T-helper 22 cell (primary cell): Measurements from ENCODE around the gene DCDC1.

Experiments
- DNase-seq: peaks from one replicate; pipeline ENCODE4 v3.0.0-alpha.2; 2020; ENCODE audit warnings: low read depth

DCDC1 gene

DNA sequence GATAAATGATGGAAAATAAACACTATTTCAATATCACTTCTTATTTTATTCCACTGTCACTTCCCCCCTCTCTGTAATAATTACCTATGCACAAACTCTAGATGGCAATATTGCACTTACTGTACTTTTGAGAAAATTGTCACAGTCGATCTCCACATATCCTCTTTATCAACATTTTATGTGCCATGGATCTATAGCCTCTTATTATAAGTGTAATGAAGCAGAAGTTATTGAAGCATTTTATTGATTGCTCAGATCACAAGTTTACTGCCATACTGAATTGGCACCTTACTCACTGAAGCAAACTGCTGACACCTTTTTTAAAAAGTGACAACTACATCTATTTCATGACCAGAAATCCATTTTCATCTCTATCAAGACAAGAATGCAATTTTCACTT is 133.4 kb downstream of the DCDC1 start:
- no peak for DNase-seq

DNA sequence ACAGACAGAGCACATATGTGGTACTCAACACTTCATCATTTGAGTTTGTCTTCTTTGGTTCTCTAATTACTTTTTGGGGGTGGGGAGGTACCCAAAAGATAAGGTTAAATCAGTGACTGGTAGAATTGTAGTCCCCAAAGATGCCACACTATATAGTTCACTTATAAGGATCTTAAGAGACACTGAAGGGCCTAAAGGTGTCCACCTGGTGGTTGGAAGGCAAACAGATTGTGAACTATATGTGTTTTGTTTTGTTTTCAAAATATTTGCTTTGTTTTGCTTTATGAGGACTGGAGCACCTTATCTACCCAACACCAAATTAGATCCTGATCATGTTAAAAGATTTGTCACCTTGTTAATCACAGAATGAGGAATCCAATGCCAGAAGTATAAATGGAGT is 136.1 kb downstream of the DCDC1 start:
- no peak for DNase-seq

DNA sequence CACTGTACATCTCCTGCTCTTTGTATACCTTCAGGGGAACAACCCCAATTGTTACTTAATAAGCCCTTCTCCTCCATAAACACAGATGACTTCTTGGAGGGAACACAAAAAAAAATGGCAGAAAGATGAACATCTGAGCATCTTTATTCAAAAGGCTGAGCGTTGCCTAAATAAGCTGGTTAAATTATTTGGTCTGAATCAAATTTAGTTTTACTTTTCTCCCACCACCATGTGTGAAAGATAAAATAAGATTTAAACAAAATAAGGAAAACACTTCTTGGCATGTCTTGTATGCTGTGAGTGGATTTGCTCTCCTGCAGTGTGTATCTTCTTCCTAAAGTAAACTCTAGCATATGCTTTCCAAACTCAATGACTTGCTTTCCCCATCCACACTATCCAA is 137.9 kb downstream of the DCDC1 start:
- DNase-seq, result no peak

DNA sequence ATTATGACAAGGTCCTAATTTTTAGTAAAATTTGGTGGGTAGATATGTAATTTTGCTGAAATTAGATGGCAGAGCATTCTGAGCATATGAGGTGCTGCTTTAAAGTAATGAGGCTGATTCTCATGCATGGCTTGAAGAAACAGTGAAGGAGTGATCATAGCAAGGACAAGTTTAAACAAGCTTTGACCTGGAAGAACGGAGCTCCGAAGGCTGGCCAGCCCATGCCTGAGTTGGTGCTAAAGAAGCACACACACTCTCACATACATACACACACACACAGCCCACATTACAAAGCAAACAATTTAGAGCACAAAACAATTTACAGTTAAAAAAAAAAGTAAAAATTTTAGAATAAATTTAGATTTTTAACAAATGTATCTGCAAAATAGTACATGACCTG is 150.7 kb downstream of the DCDC1 start:
- DNase-seq, result no peak

DNA sequence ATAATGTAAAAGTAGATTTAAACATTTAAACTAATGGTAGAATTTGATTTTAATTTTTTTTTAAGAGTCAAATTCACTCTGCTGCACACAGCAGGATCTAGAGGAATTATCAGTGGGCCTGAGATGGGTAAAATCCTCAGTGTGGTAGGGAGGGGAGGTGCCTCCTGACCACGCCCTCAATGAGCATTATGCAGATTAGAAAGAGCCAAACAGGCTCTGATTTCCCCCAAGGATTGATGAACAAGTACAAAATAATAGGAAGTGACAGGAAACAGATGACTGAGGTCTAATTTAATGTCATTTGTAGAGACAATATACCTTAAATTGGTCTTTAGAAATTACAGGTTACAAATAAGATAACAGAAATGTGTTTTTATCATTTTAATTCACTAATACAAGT is 155.2 kb downstream of the DCDC1 start:
- no peak for DNase-seq

DNA sequence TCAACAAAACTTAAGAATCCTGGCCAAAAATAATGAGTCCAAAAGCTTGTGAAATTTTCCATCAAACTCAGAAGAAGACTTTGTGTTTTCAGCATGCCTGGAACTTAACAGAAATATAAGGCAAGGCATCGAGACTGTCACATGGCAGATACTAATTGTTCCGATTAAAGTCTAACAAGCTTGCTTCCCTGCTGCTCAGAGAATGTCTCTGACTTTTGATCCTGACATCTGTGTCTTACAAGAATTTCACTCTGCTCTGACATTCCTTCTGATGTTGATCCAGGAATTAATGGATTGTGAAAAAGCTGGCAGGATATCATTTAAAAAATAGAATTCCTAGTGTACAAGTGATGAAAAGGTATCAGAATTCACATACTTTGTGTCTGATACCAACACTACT is 170.2 kb downstream of the DCDC1 start:
- no peak for DNase-seq

DNA sequence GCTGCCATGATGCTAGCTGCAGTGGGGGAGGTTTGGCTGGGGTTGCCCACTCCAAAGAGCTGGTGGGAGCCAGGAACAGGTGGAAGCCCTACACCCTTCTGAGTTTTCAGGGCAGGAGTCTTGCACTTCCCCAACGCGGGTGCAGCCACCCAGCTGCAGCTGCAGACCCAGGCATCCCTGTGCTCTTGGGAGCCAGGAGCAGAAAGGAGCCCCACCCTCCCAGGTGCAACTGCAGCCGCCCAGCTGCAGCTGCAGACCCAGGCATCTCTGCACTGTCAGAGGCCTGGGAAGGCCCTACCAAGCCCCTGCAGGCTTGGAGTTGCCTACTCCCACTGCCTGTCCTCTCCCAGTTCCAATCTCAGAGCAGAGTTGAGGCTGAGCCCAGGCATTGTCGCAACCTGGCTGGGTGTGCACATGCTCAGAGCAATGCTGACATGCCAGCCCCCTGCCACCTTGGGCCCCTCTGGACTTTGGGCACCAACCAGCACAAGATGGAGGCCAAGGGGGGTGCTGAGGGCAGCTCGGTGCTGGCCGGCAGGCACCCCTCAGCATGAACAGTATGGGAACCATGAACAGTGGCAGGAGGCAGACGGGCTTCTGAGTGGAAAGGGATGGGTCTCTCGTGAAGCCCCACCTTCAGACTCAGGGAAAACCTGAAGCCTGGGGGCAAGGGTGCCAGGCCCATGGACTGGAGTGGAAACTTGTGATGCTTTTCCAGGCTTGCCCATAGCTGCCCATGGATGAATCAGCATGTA is 195.4 kb downstream of the DCDC1 start:
- no peak for DNase-seq

DNA sequence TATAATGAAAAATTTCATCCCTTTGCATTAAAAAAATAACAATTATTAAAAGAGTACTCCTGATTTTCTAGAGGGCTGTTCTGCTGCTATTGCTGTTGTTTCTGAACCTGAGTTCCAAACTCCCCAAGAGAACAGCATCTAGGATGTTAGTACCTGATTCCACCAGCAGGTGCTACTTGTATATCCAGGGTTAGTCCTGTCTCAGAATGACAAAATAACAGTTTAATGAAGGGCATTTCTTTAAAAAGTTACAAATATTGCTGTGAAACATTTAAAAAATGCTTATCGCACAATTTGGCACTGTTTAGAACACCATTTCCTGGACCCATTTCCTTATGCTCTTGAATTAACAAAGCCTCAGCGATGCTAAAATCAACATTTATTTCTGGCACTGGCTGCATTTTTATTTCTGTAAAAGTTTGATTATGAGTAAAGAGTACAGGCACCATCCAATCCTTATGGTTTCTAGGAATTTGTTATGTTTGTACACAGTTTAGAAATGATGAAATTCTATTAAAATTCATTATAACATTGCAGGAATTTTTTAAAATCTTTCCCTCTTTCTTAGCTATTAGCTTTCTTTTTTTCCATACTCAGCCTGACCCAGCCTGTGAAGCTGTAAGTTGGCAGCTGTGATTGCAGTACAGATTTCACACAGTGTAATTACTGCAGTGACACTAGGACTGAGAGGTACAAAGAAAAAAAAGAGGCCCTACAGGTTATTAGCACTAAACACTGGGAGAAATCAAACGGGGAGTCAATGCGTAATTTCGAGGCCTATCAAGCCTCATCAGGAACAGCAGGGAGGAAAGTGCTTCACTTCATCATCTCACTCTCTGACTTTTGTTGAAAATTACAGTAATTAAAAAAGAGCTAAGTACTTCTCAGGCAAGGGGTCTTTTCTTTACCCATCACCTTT is 208.8 kb downstream of the DCDC1 start:
- no peak for DNase-seq

DNA sequence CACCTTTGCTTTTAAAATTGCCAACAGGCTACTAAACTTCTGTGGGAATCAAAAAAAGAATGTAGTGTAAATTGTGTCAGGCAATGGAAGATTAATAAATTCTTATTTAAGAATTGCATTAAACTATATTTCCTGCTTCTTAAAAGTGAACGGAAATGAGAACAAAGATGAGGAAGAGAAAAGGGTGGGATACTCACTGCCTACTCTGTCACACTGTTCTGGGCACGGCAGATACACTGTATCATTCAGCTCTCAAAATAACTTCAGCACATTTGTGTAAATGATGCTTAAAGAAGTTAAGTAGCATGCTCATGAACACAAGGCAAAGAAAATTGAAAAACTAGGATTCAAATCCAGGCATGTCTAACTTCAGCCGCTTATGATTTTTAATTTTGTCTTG is 218.7 kb downstream of the DCDC1 start:
- no peak for DNase-seq

DNA sequence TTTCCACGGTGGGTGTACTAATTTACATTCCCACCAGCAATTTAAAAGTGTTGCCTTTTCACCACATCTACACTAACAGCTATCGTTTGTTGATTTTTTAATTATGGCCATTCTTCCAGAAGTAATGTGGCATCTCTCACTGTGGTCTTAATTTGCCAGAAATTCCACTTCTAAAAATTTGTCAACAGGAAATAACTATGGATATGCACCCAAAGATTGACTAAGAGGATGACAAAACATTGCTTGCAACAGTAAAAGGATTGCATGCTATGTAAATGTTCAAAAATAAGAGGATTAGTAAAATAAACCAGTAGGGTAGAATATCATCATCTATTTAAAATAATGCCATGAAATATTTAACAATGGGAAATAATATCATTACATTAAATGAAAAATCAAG is 219.5 kb downstream of the DCDC1 start:
- DNase-seq, result no peak

DNA sequence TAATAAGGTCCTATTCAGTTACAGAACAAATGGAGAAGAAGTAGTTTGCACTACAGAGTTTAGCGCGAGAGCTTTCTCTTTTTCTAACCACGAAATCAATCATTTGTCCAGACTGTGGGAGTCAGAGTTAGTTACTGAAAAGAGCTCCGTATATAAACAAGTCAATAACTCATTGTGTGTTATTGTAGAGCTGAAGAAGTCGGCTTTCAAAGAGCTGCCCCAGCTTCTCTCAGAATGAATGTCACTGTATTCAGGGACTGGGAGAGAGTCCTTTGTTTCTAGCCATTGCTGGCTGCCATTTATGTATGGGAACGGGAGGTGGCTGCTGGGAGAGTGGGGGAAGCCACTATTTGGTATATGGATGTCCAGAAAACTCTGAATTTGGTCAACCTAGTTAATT is 227.8 kb downstream of the DCDC1 start:
- no peak for DNase-seq

DNA sequence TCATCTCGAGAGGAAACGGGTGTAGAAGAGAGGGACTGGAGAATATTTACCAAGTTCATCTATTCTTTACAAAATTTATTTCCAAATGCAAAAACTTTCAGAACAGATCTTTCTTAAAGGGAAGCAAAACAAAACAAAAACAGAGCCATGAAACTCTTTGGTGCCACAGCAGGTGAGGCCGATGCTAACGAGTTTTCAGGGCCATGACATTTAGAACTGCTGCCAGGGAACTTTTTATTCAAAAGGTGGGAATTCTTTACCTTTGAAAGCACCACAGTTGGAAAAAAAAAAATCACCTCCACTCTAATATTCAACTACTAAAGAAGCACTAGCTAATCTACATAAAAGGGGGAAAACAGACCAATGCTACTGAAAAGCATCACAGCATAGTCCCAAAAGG is 230.1 kb downstream of the DCDC1 start:
- DNase-seq, result no peak

DNA sequence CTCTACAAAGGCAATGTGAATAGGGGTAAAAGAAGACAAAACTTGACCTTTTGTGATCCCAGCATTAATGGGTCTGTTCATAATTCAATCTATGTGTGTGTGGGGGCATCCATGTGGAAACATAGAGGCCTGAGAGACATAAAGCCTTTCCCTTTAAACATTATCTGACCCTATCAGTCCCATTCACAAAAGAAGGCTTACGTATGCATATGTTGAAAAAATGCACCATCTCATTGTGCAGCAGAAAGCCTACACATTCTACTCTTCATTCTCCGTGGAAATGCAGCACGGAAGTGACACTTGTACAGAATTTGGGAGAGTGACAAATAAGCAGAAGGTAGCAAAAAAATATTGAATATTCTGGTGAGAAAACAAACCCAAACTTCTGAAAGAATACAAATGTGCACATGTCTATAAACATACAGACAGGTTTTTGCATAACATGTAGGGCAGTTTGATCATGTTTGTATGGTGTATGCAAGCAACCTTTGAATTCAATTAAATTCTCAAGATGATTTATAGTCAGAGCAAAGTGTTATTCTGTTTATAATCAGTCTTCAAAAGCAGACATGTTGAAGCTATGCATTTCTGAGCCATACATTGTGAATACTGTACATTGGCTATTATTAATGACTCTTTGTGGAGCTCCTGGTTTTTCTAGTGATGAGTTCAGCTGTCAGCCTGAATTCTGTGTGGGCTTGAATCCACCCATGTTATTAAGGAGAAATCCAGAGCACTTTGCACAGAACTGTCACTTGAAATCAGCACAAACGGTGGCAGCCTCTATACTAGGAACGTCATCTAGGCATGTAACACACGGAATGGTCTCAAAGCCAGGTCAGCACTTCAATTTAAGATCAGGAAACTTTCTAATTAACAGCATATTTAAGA is 236.8 kb downstream of the DCDC1 start:
- DNase-seq, result no peak

DNA sequence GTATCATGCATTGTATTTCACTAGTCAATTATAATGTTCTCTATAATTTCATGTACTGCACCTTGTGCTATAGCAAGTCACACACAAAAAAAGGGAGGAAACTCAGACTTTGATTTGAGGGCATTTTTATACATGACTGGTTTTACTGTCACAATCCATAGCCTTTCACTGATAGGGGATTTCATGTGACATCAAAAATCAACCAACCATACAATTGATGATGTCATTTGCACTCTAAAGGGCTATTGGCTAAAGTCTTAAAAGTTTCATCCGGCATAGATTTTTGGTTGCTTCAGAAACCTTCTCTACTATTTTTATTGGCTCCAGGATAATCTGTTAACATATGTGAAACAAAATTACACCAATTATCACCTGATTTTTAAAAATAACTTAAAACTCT is 237.8 kb downstream of the DCDC1 start:
- DNase-seq, result no peak

DNA sequence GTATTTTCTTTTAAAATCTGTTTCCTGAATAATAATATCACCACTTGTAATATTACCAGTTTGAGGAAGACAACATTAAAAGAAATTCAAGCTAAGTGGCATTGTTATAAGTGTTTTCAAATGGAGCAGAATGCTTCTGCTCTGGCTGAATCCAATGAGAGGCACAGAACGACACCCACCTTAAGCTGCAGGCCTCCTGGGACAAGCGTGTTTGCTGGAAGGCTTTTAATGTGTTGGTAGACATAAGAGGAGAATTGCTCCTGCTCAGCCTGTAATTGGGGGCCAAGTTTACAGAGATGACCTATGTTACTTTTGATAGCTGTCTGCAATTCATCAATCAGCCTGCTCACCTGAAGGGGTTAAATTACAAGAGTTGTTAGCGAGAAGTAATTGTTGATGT is 242.2 kb downstream of the DCDC1 start:
- no peak for DNase-seq

DNA sequence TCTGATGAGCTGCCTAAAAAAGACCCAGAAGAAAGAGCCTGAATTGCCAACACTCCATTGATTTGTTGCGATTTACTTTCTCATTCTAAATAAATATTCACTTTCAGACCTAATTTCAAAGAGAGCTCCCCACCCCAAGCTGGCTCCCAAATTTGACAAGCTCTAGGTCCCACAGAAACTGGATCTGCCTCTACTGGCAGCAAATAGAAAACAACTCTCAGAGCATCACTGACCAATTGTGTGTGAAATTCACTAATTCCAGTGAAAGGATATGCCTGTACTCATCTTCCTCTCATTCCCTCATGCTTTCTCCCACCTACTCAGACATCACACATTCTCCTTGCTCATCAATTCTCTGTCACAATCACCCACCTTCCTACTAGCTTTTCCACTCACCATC is 249.1 kb downstream of the DCDC1 start:
- no peak for DNase-seq

DNA sequence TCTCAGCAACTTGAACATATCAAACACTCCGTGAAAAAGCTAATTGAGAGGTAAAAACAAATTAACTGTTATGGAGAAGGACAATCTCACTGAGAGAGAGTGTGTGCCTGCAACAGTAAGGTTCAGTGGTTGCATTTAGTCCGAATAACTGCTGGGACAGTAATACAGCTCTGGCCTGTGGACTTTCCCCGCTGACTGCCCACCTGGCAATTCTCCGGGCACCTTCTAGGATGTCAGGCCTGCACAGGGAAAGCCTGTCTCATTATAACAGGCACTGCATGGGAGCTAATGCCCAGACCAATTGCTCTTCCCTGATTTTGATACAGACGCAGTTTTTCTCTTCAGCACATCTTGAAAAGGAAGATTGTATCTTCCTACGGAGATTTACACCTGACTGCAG is 251.0 kb downstream of the DCDC1 start:
- DNase-seq, result no peak

DNA sequence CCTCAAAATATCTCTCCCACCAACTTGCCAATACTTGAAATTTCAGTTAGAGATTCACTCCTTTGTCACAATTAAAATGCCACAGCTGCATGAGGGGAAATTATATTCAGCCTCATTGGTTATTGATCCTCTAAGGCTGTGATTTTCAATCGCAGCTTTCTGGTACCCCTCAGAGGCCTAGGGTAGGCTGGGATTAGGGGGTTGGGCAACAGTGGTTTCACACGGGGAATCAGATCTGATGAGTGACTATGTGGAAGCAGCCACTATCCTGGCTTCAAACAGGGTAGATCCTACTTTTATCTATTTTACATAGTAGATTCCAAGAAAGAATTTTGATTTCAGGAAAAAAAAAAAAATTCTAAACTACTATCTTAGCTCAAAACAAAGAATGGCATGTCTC is 252.5 kb downstream of the DCDC1 start:
- DNase-seq, result no peak

DNA sequence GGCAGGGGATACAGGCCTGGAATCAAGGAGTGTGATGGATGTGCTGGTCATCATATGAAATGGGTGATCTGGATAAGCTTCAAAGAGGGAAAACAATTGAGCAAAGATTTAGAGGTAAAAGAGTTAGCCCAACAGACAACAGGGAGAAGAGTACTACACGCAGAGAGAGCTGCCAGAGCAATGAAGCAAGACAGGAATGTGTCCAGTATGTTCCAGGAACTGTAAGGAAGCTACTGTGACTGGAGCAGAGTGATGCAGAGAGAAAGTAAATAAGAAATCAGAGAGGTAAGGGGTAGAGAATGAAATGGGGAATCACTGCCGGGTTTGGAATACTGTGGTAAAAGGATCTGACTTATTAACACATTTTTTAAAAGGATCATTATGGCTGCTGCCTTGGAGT is 255.1 kb downstream of the DCDC1 start:
- no peak for DNase-seq

DNA sequence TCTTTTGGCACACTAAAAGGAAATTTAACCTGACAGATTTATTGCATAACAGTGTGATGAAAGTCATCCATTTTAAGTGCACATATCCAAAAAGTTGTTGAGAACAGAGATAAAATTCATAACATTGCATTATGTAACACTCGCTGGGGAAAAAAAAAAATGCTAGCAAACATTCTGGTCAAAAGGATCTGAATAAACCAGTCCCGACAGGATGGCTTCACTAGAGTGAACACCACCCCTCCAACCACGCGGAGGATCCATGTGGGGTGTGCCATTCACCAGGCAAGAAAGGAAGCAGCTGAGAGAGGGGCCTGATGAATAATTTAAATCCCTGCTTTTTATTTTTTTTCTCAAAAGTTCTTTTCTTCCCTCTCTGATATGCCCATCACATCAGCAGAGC is 258.7 kb downstream of the DCDC1 start:
- no peak for DNase-seq

DNA sequence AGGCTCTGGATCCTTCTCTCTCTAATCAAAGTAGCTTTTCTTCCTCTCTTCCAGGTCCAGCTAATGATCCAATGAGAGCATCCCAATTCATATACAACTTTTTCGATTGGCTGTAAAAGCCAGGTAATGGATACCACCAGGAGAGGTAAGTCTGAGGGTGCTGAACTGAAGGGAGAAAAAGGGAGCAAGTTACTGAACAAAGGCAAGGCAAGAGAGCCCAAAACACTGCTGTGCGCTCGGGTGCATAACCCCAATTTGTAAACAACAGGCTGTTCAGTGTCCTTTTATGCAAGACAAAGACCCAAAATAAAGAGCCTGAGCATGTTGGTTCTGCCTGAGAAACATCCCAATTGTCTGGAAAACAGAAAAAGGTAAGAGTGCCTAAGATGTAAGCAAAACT is 260.1 kb downstream of the DCDC1 start:
- DNase-seq, result no peak

DNA sequence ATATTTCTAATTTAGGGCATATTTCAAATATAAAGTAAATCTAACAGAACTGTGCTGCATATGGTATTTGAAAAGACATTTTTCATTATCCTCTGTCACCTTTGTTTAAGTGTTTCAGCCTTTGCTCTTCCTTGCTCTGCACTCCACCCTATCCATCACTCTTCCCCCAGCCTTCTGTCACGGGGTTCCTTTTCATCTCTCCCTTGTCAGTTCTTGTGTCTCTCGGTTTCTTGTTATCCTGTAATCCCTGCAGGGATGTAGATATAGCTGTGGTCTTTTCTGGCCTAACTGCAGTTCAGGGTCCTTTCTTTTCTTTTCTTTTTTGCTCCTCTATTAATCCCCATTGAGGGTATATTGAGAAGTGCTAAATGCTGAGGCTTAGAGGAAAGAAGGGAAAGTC is 261.9 kb downstream of the DCDC1 start:
- no peak for DNase-seq
